ENCODE results near the gene PGAP2. TPM values are rescaled to one million over a fixed set of nuclear protein-coding genes. Genes with fewer than 3 reads are reported as not detected.
A peak's percentile ranks its signal among the peaks of the same experiment; 100 is the strongest.

PGAP2 gene
- total and polyA plus RNA-seq, 2 of the 13 experiments (the other 11 are each of a cell fraction or from before 2014, with no cell fraction given) = 21.5 to 47.8 TPM

- TF ChIP-seq ZNF770 (CRISPR knock-in tag; IDR thresholded peaks at IDR 0.05) (no peak), ZNF775 (CRISPR knock-in tag; IDR thresholded peaks at IDR 0.05; ENCODE audit: borderline replicate concordance) (no peak; the same call in 1 of the 2 replicates), NR2F6 (IDR thresholded peaks at IDR 0.05) (no peak), NR2F6 (CRISPR knock-in tag; IDR thresholded peaks at IDR 0.05) (no peak), CREM (IDR thresholded peaks at IDR 0.05) (0 out of 2 replicates have a peak, but pooled peaks have one; percentile 17), CREM (CRISPR knock-in tag; IDR thresholded peaks at IDR 0.05) (no peak), ZNF746 (CRISPR knock-in tag; IDR thresholded peaks at IDR 0.05) (no peak), POGK (CRISPR knock-in tag; conservative IDR thresholded peaks at IDR 0.05) (peak; percentile 41; the same call in 1 of the 2 replicates), KDM2A (CRISPR knock-in tag; IDR thresholded peaks at IDR 0.05; ENCODE audit: borderline replicate concordance, low read depth) (peak; percentile 15; the same call in 1 of the 2 replicates), RARA (CRISPR knock-in tag; IDR thresholded peaks at IDR 0.05) (peak; percentile 18; the same call in 1 of the 2 replicates), SMARCE1 (IDR thresholded peaks at IDR 0.05; ENCODE audit: borderline replicate concordance) (no peak), TBP (CRISPR knock-in tag; IDR thresholded peaks at IDR 0.05) (no peak), ZNF703 (CRISPR knock-in tag; IDR thresholded peaks at IDR 0.05; ENCODE audit: borderline replicate concordance) (no peak), ZSCAN25 (CRISPR knock-in tag; IDR thresholded peaks at IDR 0.05) (0 out of 2 replicates have a peak, but pooled peaks have one; percentile 18), ZMYM3 (CRISPR knock-in tag; IDR thresholded peaks at IDR 0.05) (peak; percentile 54; the same call in 1 of the 2 replicates), RFXANK (CRISPR knock-in tag; IDR thresholded peaks at IDR 0.05) (no peak), PHF8 (CRISPR knock-in tag; IDR thresholded peaks at IDR 0.05) (peak; percentile 75), ZNF850 (CRISPR knock-in tag; conservative IDR thresholded peaks at IDR 0.05) (no peak), FOXA1 (IDR thresholded peaks at IDR 0.05) (no peak), FOXA1 (CRISPR knock-in tag; IDR thresholded peaks at IDR 0.05) (no peak), RCOR2 (CRISPR knock-in tag; IDR thresholded peaks at IDR 0.05) (no peak), GATAD1 (CRISPR knock-in tag; IDR thresholded peaks at IDR 0.05) (no peak), HNRNPK (IDR thresholded peaks at IDR 0.05; ENCODE audit: low read depth, low read length, poor library complexity, severe bottlenecking) (no peak), MTA1 (CRISPR knock-in tag; IDR thresholded peaks at IDR 0.05; ENCODE audit: borderline replicate concordance) (no peak), PAX8 (CRISPR knock-in tag; IDR thresholded peaks at IDR 0.05; ENCODE audit: borderline replicate concordance) (no peak), PRMT3 (CRISPR knock-in tag; IDR thresholded peaks at IDR 0.05; ENCODE audit: borderline replicate concordance, low read depth) (no peak), ZSCAN21 (CRISPR knock-in tag; IDR thresholded peaks at IDR 0.05; ENCODE audit: borderline replicate concordance) (no peak), MTF1 (CRISPR knock-in tag; IDR thresholded peaks at IDR 0.05) (no peak), EEA1 (CRISPR knock-in tag; IDR thresholded peaks at IDR 0.05; ENCODE audit: borderline replicate concordance) (no peak; the same call in 1 of the 2 replicates)
These were observed at the start of gene PGAP2 (continued) for GRCh38 chr11:3807909-3808860.

Measured in HepG2 (cell line).